Astrocyte of the cerebellum (primary cell): ENCODE measurements around the gene NRSN1.

Experiments
- DNase-seq: peaks from one replicate; pipeline ENCODE4 v3.0.0-alpha.2; 2011; ENCODE audit warnings: low read depth
- H3K4me3 ChIP-seq: 2 replicates; pipeline ENCODE4 v1.5.1; 2011; ENCODE audit warnings: mild to moderate bottlenecking, low read depth, low read length, moderate library complexity
- in situ Hi-C: cut with HindIII; loops from 2 replicates; pipeline ENCODE4 v1.10.0; 2017; ENCODE audit warnings: low sequenced_read_pairs
- TF ChIP-seq, protein P1 (sequence below): IDR thresholded peaks from 2 replicates; pipeline ENCODE4 v1.5.1; 2012; ENCODE audit warnings: low read length, low read depth, moderate library complexity, mild to moderate bottlenecking; ENCODE audit errors: missing control alignments

NRSN1 gene

DNA sequence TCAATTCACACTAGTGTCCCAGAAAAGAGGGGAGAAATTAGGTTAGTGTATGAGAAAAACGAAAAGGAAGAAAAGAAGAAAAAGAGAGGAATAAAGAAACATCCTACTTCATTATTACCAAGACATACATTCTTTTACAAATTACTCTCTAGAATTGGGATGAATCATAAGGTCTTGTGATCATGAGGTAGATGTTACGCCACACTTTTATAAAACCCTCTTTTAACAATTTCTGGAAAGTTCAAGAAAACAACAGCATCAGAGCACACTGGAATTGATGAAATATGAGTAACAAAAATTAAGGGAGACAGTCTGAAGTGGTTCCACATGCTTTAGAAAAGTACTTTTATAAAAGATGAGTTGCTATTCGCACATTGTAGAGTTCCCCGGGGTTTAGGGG lies 32.6 kb upstream of the NRSN1 start:
- H3K4me3 ChIP-seq: no peak overlapping the region
- in situ Hi-C loops: no loop called here
- TF ChIP-seq, protein P1, sequence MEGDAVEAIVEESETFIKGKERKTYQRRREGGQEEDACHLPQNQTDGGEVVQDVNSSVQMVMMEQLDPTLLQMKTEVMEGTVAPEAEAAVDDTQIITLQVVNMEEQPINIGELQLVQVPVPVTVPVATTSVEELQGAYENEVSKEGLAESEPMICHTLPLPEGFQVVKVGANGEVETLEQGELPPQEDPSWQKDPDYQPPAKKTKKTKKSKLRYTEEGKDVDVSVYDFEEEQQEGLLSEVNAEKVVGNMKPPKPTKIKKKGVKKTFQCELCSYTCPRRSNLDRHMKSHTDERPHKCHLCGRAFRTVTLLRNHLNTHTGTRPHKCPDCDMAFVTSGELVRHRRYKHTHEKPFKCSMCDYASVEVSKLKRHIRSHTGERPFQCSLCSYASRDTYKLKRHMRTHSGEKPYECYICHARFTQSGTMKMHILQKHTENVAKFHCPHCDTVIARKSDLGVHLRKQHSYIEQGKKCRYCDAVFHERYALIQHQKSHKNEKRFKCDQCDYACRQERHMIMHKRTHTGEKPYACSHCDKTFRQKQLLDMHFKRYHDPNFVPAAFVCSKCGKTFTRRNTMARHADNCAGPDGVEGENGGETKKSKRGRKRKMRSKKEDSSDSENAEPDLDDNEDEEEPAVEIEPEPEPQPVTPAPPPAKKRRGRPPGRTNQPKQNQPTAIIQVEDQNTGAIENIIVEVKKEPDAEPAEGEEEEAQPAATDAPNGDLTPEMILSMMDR: no peak
- DNase-seq: no peak

DNA sequence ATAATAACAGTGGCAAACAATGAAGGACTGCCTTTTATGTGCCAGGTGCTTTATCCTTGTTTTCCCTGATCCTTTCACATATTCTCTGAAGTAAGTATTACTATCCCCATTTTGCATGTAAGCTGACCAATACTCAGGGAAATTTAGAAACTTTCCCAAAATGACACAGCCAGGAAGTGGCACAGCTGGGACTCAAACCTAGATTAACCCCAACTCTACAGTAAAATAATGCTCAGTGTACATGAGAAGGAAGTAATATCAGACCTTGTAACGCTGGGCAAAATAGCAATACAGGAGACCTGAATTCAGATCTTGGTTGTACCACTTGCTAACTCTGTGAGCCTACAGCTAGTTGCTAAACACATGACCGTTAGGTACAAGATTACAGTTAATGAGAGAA lies 26.8 kb upstream of the NRSN1 start:
- TF ChIP-seq, protein P1: no peak
- no peak for DNase-seq
- no peak overlapping the region for H3K4me3 ChIP-seq
- in situ Hi-C loops: no loop called here

DNA sequence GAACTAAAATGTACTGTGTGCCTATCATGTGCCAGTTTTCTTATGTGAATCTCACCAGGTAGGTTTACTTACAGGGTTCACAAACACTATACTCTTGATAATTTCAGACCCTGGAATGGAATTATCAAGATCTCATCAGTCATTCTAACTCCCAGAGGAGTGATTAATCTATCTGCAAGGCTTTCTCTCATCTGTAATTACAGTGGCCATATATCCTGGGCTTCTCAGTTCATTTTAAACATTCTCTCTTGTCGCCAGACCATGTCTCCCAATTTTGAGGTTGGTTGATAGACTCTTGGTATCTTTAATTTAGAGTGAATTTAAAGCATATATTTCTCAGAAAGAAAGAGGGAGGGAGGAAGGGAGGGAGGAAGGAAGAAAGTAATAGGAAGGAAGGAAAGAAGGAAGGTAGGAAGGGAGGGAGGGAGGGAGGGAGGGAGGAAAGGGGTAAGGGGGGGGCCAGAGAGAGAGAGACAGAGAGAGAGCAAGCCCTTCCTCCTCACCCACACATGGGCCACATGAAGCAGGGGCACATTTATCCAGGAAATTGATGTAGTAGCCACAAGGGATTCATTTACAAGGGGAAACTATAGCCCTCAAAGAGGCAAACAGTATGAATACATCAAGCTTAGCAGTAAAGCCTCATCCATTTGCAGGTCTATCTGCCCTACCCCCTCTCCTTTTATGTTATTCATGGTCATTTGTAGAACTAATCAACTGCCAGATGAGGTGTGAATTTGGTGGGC lies 25.8 kb upstream of the NRSN1 start:
- TF ChIP-seq, protein P1: no peak
- no peak for DNase-seq
- in situ Hi-C loops: no loop called here
- H3K4me3 ChIP-seq: no peak overlapping the region

DNA sequence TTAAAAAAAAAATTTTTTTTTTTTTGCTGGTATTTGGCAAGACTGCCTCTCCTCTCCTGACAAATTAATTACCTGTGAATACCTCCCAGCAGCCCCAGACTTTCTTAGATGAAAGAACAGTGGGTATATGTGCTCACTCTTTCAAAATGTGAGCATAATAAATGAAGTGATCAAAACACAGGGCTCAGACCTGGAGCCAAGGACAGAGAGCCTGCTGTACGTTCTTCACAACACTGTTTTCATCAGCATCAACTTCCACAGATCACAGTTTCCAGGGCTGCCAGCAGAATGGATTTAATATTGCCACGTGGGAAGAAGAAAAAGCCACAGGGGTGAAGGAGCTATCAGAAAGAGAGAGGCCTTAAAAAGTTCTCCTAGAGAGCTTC lies 25.3 kb upstream of the NRSN1 start:
- TF ChIP-seq, protein P1: no peak
- in situ Hi-C loops: no loop called here
- DNase-seq: no peak
- no peak overlapping the region for H3K4me3 ChIP-seq

DNA sequence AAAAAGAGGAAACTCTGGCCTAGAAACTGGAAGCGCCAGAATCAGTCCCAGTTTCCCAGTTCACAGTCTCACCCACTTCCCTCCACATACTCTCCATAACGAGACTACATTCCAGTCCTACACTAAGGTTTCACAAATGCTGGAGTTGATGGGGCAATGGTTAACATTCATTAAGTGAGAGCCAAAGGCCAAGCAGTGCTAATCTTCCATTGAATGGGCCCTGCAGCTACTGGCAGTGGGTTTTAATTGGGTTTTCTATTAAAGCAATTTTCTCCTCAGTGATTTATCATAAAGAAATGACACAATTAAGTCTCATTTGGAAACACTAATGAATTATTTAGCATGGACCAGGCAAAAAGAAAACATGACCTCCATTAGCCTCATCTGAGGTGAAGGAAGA lies 20.8 kb upstream of the NRSN1 start:
- no peak overlapping the region for H3K4me3 ChIP-seq
- DNase-seq: no peak
- TF ChIP-seq, protein P1: no peak
- in situ Hi-C loops: no loop called here

DNA sequence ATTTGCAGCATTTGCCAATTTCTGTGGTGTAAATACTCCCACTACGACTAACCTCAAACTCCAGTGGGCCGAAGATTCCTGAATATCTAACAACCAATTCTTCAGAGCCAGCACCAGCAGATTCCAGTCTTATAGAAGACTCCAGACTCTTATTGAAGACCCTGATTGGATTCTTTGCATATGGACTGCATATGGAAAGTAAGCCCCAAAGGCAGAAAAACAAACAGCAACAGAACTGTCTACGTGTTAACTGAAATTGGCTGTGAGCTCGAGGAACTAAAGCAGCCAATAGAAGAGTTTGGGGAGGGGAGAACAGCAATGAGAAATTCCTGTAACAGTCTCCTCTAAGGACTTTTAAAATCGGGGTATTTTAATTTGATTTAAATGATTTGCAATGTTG lies 19.7 kb upstream of the NRSN1 start:
- TF ChIP-seq, protein P1: no peak
- DNase-seq: no peak
- H3K4me3 ChIP-seq: no peak overlapping the region
- in situ Hi-C loops: no loop called here
